Activated CD8-positive, alpha-beta memory T cell treated with anti-CD3 and anti-CD28 coated beads, Interleukin-2, amount 50 U/mL, for 48 hours (primary cell): ENCODE measurements around the gene GGA3.

Experiments
- DNase-seq: peaks from one replicate; pipeline ENCODE4 v3.0.0-alpha.2; 2020

The GGA3 gene

GRCh38 chr17:75244133-75244866 lies 17.1 kb downstream of the GGA3 start:
- no peak for DNase-seq

- no peak for DNase-seq
Observed at GRCh38 chr17:75242461-75243042, 18.9 kb downstream of the GGA3 start.

DNA sequence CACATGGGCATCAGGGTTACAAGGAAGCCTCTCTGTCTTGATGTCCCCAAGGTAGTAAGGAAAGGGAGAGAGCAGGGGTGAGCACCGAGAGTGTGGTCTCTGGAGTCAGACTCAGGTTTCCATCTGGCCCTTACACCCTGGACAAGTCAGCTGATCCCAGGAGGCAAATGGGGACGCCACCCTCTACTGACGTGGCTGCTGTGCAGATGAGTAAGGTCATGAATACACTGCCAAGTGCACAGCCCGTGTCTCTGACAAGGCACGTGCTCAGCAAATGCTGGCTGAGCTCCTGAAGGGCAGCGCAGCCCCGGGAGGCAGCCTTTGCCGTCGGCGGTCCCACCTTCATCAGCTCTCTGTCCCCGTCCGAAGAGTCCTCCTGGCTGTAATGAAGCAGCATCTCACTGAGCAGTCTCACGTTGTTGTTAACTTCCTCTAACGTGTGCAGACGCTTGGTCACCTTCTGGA lies 19.4 kb downstream of the GGA3 start:
- no peak for DNase-seq

GRCh38 chr17:75241502-75241901 lies 19.9 kb downstream of the GGA3 start:
- DNase-seq: no peak

DNA sequence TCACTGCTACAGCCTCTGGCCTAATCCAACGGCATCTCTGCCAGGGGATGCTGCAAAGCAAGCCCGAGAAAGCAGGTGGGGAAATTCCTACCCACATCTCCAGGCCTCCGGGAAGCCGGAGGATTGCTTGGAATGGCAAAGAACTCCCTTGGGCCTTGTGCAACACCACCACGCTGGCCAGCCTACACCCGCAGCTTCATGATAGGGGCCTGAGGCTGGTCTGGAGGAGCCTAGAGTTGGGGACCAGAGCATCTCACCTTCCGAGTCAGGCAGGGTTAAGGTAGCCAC lies 20.3 kb downstream of the GGA3 start:
- no peak for DNase-seq

- DNase-seq: peak; percentile 75
Observed at GRCh38 chr17:75240394-75241142, 20.8 kb downstream of the GGA3 start.

DNA sequence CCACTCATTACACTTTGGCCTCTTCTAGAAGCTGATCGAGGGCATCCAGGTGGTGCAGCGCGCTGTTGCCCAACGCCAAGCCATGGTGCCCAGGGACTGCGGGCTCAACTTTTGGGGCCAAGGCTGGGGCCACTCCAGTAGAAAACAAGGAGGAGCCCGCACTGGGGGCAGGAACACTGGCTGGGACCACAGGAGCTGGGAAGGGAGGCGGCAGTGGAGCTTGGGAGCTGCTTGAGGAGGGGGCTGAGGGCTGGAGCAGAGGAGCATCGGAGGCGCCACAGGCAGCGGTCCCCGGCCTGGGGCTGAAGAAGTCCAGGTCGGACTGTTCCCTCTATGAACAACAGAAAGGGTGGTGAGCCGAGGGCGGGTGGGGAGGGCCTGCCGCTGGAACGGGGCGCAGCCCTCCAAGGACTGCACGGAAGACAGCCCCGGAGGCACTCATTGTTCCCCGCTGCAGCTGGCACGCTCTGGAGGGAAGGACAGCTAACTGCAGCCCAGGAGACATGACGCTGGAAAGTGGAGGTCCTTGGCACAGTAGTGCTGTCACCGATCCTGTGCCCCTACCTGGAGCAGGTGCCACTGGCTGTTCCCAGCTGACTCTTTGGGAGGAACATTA lies 21.5 kb downstream of the GGA3 start:
- no peak for DNase-seq

DNA sequence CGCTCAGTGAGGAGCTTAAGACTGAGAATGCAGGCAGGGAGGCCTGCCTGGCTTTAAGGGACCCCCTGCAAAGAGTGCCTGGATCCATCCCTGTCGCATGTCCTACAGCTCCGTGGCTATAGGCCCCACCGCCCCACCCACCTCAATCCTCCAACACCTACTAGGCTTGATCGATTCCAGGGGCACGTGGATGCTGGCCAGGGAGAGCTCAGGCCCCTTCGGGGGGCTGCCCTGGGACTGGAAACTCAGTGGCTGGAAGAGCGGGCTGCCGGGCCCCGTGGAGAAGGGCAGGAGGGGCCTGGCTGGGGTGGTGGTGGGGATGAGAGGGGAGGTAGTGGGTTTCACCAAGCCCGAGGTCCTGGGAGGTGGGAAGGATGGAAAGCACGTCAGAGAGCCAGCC lies 22.2 kb downstream of the GGA3 start:
- no peak for DNase-seq

GRCh38 chr17:75238684-75239191 lies 22.7 kb downstream of the GGA3 start:
- peak; percentile 79 for DNase-seq

- DNase-seq: no peak
Observed at GRCh38 chr17:75238020-75238580, 23.3 kb downstream of the GGA3 start.

- DNase-seq: no peak
Observed at GRCh38 chr17:75237100-75238014, 24.0 kb downstream of the GGA3 start.

DNA sequence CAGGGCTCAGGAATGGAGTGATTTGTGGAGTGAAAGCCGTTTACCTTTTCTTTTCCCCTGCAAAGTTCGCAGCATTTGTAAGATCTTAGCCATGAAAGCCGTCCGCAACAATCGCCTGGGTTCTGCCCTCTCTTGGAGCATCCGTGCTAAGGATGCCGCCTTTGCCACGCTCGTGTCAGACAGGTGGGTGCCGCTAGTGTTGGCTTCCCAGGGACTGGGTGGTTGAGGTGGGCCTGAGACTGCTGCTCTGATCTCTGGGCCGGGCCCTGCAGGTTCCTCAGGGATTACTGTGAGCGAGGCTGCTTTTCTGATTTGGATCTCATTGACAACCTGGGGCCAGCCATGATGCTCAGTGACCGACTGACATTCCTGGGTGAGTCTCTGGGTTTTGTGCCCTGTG lies 28.6 kb downstream of the GGA3 start:
- no peak for DNase-seq

DNA sequence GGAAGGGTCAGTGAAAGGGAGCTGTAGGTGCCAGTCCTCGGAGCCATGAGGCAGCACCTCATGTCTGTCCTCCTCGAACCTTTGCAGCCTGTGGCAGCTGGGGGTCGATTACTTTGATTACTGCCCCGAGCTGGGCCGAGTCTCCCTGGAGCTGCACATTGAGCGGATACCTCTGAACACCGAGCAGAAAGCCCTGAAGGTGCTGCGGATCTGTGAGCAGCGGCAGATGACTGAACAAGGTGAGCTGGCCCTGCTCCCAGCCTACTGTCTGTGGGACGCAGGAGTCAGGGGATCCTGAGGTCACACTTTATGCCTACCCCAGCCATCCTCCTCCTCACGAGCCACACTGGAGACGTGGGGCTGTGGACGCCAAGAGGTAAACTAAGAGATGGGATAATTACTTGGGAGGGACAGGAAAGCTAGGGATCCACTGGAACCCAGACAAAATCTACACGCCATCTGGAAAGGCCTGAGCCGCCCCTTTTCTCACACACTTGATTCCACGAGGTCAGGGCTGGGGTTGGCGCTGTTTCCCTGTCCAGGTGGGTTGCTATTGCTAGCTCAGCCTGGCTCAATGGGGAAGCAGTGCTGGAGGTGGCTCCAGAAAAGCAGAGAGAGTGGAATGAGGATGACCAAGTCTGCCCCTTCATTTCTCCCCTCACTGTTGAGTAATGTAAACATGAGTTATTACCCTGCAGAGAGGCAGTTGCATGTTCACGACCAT lies 29.5 kb downstream of the GGA3 start:
- no peak for DNase-seq

- DNase-seq: no peak
Observed at GRCh38 chr17:75231071-75231470, 30.3 kb downstream of the GGA3 start.

GRCh38 chr17:75228847-75229246 lies 32.6 kb downstream of the GGA3 start:
- no peak for DNase-seq

DNA sequence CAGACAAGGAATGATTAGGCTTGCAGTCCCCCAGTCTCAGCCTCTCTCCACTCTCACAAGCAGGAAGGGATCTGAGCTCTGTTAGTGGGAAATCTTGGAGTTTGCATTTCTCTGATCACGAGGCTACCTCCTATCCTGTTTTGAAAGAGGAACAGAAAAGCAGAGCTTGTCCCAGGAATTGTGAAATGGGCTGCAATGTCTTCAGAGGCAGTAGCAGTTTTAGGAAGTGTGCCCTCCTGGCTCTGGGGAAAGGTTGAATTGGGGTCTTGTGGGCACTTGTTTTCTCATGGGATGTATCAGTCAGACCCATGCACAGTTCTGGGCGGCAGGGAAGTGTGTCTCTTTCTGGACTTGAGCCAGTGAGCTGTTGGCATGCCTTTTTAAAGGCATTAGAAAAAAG lies 33.1 kb downstream of the GGA3 start:
- DNase-seq: no peak

GRCh38 chr17:75227729-75228128 lies 33.7 kb downstream of the GGA3 start:
- no peak for DNase-seq

DNA sequence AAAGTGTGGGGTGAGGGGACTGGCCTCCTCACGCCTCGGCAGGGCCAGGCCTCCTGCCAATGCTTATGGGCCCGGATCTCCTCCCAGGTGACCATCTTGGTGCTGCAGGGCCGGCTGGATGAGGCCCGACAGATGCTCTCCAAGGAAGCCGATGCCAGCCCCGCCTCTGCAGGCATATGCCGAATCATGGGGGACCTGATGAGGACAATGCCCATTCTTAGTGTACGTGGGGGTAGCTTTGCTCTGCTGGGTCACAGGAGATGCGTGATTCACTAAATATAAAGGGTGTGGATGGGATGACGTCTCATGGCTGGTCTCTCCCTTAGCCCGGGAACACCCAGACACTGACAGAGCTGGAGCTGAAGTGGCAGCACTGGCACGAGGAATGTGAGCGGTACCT lies 36.4 kb downstream of the GGA3 start:
- no peak for DNase-seq

DNA sequence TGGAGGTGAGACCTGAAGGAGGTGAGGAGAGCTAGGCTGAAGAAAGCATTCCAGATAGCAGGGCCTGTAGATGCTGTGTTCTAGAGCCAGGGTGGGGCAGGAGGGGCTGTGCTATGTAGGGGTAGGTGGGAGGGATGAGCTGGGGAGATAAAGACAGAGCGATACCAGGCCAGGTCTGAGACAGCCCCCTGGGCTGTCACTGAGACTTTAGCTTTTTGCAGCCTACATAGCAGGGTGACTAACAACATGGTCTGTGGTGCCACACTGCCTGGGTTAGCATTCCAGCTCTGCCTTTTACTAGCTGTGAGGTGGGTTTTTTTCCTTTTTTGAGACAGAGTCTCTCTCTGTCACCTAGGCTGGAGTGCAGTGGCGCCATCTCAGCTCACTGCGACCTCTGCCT lies 41.6 kb downstream of the GGA3 start:
- no peak for DNase-seq

GRCh38 chr17:75218131-75218530 lies 43.3 kb downstream of the GGA3 start:
- DNase-seq: no peak

DNA sequence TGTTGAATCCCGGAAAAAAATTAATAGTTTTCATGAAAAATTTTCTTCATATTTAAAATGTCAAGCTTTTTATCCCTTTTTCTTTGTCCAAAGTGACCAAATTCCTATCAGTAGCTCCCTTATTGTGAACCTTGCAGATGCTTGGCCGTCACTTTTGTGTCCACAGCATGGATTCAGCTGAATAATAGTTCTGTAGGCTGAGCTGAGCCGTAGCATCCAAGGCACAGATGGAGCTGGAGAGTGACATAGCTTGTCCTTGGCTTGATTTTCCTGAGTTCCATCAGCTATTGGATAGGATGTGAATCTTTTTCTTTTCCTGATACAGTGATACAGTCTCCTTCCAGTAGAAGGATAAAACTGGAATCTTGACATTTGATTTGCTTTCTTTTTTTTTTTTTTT lies 52.3 kb downstream of the GGA3 start:
- DNase-seq: no peak

DNA sequence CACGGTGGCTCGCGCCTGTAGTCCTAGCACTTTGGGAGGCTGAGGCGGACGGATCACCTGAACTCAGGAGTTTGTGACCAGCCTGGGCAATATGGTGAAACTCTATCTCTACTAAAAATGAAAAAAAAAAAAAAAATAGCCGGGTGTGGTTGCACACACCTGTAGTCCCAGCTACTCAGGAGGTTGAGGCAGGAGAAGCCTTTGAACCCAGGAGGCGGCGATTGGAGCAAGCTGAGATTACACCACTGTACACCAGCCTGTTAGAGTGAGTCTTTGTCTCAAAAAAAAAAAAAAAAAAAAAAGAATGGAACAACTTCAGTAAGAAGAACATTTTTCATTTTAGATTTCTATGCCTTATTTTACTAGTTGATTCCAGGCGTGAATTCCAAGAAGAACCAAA lies 53.2 kb downstream of the GGA3 start:
- no peak for DNase-seq
